ENCODE measurements around the gene CAPN2.
"Not testable (repeated sequence)": the region's sequence is repeated elsewhere in the genome, so short reads cannot be mapped to it uniquely, and the experiment has no call there.

Gene CAPN2

DNA sequence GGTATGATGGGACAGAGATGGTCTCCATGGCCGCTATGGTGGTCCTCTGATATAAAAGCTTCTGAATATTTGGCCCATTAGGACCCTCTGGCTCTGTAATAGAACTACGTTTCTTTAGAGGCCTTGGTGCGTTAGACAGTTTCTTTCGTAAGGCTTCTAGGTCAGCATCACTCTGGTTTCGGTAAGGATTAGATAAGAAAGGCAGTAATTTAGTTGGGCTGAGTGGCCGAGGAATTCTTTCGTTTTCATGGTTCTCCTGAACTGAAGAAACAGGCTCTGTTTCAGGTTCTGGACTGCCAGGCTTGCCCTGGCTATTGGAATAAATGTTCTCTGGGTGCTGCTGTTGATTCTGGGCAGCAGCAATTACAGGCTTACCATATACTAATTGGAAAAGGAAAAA is 83.9 kb downstream of the CAPN2 start:
- DNase-seq (ENCODE audit: low read depth, low spot score), result no peak
- Histone ChIP-seq H3K4me3 (ENCODE audit: low read length) (no peak overlapping the region), H3K9me3 (ENCODE audit: control insufficient read depth, insufficient read depth, low read length) (no peaks in the 10 kb centered on the region), H3K27me3 (ENCODE audit: control insufficient read depth, insufficient read depth, low read length) (no peaks in the 10 kb centered on the region), H3K4me1 (ENCODE audit: control insufficient read depth, insufficient read depth, low read length) (no peaks in the 10 kb centered on the region), H3K27ac (ENCODE audit: low read length) (no peak overlapping the region), H3K36me3 (ENCODE audit: control insufficient read depth, insufficient read depth, low read length) (peaks cover 15% of the 10 kb centered on the region)
- WGBS (ENCODE audit: insufficient coverage, insufficient read length), result no CpG with 5 or more reads among the region's 7 CpGs

DNA sequence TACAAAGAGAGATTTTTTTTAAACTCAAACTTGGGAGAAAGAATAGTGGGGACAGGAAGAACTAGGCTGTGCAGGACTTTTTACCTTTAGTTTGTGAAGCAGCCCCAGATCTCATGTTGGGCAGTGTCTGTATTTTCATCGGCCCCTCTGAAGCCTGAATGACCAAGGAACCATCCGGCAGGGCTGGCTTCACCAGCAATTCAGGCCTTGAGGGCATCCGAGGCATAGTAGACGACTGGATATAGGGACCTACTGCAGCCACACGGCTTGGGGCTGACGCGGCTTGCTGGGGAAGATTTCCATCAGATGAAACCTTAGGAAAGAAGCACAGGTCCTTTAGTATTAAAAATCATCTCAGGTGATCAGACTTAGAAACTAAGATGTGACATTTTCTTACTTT is 89.7 kb downstream of the CAPN2 start:
- DNase-seq (ENCODE audit: low read depth, low spot score), result no peak
- no peak overlapping the region for H3K27ac ChIP-seq (ENCODE audit: low read length)
- no peaks in the 10 kb centered on the region for H3K27me3 ChIP-seq (ENCODE audit: control insufficient read depth, insufficient read depth, low read length)
- WGBS (ENCODE audit: insufficient coverage, insufficient read length), result no CpG with 5 or more reads among the region's 7 CpGs
- H3K4me3 ChIP-seq (ENCODE audit: low read length), result no peak overlapping the region
- peaks cover 16% of the 10 kb centered on the region for H3K36me3 ChIP-seq (ENCODE audit: control insufficient read depth, insufficient read depth, low read length)
- H3K4me1 ChIP-seq (ENCODE audit: control insufficient read depth, insufficient read depth, low read length), result no peaks in the 10 kb centered on the region
- H3K9me3 ChIP-seq (ENCODE audit: control insufficient read depth, insufficient read depth, low read length), result no peaks in the 10 kb centered on the region

DNA sequence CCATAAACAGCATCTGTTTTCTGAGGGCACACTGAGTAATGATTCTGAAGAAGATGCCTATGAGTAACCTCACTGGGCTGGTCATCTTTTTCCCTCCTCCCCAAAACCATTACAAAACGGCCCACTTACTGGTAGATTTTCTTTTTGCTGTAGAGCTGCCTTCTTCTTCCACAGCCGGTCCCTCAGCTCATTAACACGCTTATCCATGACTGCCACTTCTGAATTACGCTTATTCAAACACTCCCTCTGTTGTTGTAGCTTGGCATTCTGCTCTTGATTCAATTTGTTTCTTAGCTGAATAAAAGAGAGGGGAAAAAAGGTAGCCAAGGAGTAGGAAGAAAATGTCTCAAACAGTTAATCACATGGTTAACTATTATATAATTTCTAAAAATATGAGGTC is 90.3 kb downstream of the CAPN2 start:
- no peak overlapping the region for H3K4me3 ChIP-seq (ENCODE audit: low read length)
- H3K9me3 ChIP-seq (ENCODE audit: control insufficient read depth, insufficient read depth, low read length), result no peaks in the 10 kb centered on the region
- no peaks in the 10 kb centered on the region for H3K4me1 ChIP-seq (ENCODE audit: control insufficient read depth, insufficient read depth, low read length)
- H3K36me3 ChIP-seq (ENCODE audit: control insufficient read depth, insufficient read depth, low read length), result peaks cover 16% of the 10 kb centered on the region
- no peaks in the 10 kb centered on the region for H3K27me3 ChIP-seq (ENCODE audit: control insufficient read depth, insufficient read depth, low read length)
- no peak for DNase-seq (ENCODE audit: low read depth, low spot score)
- no CpG with 5 or more reads among the region's 4 CpGs for WGBS (ENCODE audit: insufficient coverage, insufficient read length)
- no peak overlapping the region for H3K27ac ChIP-seq (ENCODE audit: low read length)

DNA sequence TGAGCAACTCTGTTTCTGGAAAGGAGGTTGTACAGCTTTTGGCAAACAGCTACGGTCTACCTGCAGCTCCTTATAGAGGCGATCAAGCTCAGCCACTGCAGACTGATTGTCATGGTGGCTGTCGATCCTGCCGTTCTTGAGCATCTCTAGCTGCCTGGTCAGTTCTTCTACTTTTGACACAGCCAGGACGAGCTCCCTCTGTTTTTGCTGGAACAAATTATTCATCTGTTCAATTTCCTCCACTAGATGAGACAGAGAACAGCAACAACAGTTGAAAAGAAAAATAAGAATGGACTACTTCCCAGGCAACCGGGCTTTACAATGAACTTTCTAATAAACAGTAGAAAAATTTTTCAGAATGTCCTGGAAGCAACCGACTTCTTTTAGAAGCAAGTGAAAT is 90.9 kb downstream of the CAPN2 start:
- Histone ChIP-seq H3K4me3 (ENCODE audit: low read length) (no peak overlapping the region), H3K9me3 (ENCODE audit: control insufficient read depth, insufficient read depth, low read length) (no peaks in the 10 kb centered on the region), H3K4me1 (ENCODE audit: control insufficient read depth, insufficient read depth, low read length) (no peaks in the 10 kb centered on the region), H3K27ac (ENCODE audit: low read length) (no peak overlapping the region), H3K36me3 (ENCODE audit: control insufficient read depth, insufficient read depth, low read length) (peaks cover 12% of the 10 kb centered on the region), H3K27me3 (ENCODE audit: control insufficient read depth, insufficient read depth, low read length) (no peaks in the 10 kb centered on the region)
- DNase-seq (ENCODE audit: low read depth, low spot score), result no peak
- no CpG with 5 or more reads among the region's 7 CpGs for WGBS (ENCODE audit: insufficient coverage, insufficient read length)

DNA sequence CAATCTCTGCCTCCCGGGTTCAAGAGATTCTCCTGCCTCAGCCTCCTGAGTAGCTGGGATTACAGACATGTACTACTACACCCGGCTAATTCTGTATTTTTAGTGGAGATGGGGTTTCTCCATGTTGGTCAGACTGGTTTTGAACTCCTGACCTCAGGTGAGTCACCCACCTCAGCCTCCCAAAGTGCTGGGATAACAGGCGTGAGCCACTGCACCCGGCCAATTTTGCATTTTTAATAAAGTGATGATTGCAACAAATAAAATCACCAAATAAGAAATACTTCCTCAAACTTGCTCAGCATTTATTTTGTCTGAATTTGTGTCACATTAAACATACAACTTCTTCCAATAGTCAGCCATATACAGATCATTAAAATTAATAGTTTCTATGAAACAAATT is 97.6 kb downstream of the CAPN2 start:
- H3K27ac ChIP-seq (ENCODE audit: low read length); H3K36me3 ChIP-seq (ENCODE audit: control insufficient read depth, insufficient read depth, low read length); H3K9me3 ChIP-seq (ENCODE audit: control insufficient read depth, insufficient read depth, low read length); H3K27me3 ChIP-seq (ENCODE audit: control insufficient read depth, insufficient read depth, low read length); H3K4me1 ChIP-seq (ENCODE audit: control insufficient read depth, insufficient read depth, low read length); DNase-seq (ENCODE audit: low read depth, low spot score); H3K4me3 ChIP-seq (ENCODE audit: low read length): not testable (repeated sequence)
- WGBS (ENCODE audit: insufficient coverage, insufficient read length), result no CpG with 5 or more reads among the region's 4 CpGs

DNA sequence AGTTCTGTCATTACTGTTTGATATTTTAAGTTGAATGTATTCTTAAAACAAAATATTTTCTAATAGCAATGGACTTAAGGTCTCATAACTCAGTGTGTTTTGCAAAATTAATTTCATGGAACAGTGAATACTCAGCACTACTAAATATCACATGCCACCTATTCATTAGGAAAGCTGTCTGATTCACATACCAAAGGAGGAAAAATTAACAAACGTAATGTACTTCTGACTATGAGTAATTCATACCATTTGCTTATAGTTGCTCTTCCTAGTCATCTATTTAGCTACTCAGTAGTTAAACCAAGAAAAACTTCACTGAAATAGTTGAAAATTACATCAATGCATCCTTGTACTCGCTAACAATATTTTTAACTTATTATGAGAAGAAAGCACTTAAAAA is 98.2 kb downstream of the CAPN2 start:
- peaks cover 5% of the 10 kb centered on the region; the same call in 1 of the 2 replicates for H3K36me3 ChIP-seq (ENCODE audit: control insufficient read depth, insufficient read depth, low read length)

DNA sequence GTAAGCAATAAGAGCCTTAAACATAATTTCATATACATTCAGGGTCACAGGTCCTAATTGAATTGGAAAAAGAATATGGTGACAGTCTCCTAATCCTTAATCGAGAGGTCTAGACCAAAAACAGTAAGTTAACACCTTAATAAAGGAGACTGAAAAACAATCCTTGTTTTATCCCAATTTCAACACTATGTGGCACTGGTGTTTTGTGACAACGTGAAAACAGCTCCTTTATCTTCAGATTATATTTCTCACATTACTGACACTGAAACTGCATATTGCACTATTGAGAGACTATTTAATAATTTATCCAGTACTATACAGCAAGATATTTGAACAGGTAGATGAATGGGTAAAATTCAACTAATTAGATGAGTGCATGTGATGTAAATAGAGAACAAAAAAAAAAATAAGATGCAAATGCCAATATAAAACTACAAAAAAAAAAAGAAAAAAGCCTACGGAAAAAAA is 99.3 kb downstream of the CAPN2 start:
- Histone ChIP-seq H3K4me3 (ENCODE audit: low read length) (no peak overlapping the region), H3K27ac (ENCODE audit: low read length) (no peak overlapping the region), H3K36me3 (ENCODE audit: control insufficient read depth, insufficient read depth, low read length) (peaks cover 5% of the 10 kb centered on the region; the same call in 1 of the 2 replicates), H3K27me3 (ENCODE audit: control insufficient read depth, insufficient read depth, low read length) (no peaks in the 10 kb centered on the region), H3K9me3 (ENCODE audit: control insufficient read depth, insufficient read depth, low read length) (no peaks in the 10 kb centered on the region), H3K4me1 (ENCODE audit: control insufficient read depth, insufficient read depth, low read length) (no peaks in the 10 kb centered on the region)
- DNase-seq (ENCODE audit: low read depth, low spot score), result no peak
- no CpG with 5 or more reads among the region's 3 CpGs for WGBS (ENCODE audit: insufficient coverage, insufficient read length)

More for the DNA sequence above, 98.2 kb downstream of the CAPN2 start:
- Histone ChIP-seq H3K27ac (ENCODE audit: low read length) (no peak overlapping the region), H3K4me3 (ENCODE audit: low read length) (no peak overlapping the region), H3K27me3 (ENCODE audit: control insufficient read depth, insufficient read depth, low read length) (no peaks in the 10 kb centered on the region), H3K4me1 (ENCODE audit: control insufficient read depth, insufficient read depth, low read length) (no peaks in the 10 kb centered on the region), H3K9me3 (ENCODE audit: control insufficient read depth, insufficient read depth, low read length) (no peaks in the 10 kb centered on the region)
- no peak for DNase-seq (ENCODE audit: low read depth, low spot score)
- no CpG with 5 or more reads among the region's 2 CpGs for WGBS (ENCODE audit: insufficient coverage, insufficient read length)

DNA sequence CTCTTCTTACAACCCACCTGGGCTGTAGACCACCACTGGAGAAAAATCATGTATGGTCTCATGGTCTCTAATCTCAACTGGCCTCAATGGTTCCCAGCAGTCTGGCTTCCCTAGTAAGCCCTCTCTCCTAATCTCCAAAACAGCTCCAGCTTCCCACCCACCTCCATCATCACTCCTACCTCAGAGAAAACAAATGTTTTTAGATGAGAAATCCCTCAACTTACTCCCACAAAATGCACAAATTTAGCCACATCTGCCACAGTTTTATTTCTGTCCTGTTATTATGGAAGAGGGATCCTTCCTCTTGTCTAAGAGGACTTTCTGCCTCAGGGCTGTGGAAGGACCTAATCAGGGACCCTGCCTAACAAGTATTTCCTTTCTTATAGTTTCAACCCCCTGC is 101.3 kb downstream of the CAPN2 start:
- no peaks in the 10 kb centered on the region for H3K4me1 ChIP-seq (ENCODE audit: control insufficient read depth, insufficient read depth, low read length)
- no peaks in the 10 kb centered on the region for H3K9me3 ChIP-seq (ENCODE audit: control insufficient read depth, insufficient read depth, low read length)

DNA sequence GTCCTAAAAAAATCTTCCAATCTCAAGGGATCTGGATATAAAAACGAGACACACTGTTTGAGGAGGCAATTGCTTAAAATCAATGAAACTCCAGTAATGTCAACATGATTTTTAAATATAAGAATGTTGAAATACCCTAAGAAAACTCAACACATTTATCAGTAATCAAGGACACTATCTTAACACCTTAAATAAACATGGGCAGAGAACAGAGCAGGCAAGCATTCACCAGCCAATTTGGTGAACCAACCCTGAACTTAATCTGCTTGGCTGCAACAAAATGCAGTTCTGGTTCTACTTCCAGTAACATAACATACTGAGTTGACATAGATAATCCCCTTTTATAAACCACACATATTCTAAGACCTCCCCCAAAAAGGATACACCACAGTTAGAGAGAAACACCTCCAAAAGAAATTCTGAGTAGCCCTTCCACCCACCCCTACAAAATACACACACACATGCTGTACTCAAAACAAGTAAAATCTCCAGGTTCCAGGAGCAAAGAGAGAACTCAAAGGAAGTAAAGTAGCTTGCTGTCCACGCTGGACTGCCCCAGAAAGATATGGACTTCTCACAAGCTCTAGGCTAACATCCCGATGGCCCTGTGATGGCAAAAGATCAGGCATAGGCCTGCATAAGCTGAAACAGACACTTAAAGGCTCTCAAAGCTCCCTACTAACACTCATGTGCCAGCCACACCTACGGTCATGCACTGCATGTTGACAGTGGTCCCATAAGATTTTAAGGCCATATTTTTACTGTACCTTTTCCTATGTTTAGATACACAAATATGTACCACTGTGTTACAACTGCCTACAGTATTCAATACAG is 102.9 kb downstream of the CAPN2 start:
- peaks cover 5% of the 10 kb centered on the region; the same call in 1 of the 2 replicates for H3K36me3 ChIP-seq (ENCODE audit: control insufficient read depth, insufficient read depth, low read length)
- no peak overlapping the region for H3K27ac ChIP-seq (ENCODE audit: low read length)
- H3K27me3 ChIP-seq (ENCODE audit: control insufficient read depth, insufficient read depth, low read length), result no peaks in the 10 kb centered on the region
- WGBS (ENCODE audit: insufficient coverage, insufficient read length), result no CpG with 5 or more reads among the region's 4 CpGs
- no peaks in the 10 kb centered on the region for H3K9me3 ChIP-seq (ENCODE audit: control insufficient read depth, insufficient read depth, low read length)
- no peaks in the 10 kb centered on the region for H3K4me1 ChIP-seq (ENCODE audit: control insufficient read depth, insufficient read depth, low read length)
- DNase-seq (ENCODE audit: low read depth, low spot score), result no peak
- H3K4me3 ChIP-seq (ENCODE audit: low read length), result no peak overlapping the region

More for the DNA sequence above, 101.3 kb downstream of the CAPN2 start:
- Histone ChIP-seq H3K4me3 (ENCODE audit: low read length) (no peak overlapping the region), H3K27ac (ENCODE audit: low read length) (no peak overlapping the region), H3K27me3 (ENCODE audit: control insufficient read depth, insufficient read depth, low read length) (no peaks in the 10 kb centered on the region), H3K36me3 (ENCODE audit: control insufficient read depth, insufficient read depth, low read length) (peaks cover 5% of the 10 kb centered on the region; the same call in 1 of the 2 replicates)
- DNase-seq (ENCODE audit: low read depth, low spot score), result no peak

DNA sequence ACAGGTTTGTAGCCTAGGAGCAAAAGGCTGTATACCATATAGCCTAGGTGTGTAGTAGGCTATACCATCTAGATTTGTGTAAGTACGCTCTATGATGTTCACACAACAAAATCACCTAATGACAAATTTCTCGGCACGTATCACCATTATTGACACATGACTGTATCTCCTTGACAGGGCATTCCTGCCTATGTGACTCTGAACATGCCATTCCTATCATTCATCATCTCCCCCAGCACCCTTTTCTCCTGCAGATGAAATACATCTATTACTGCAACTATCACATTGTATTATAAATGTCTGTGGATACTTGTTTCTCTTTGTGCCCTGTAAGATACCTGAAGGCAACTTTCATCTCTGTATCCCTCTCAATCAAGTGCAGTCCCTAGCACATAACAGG is 103.5 kb downstream of the CAPN2 start:
- DNase-seq (ENCODE audit: low read depth, low spot score), result no peak
- H3K27ac ChIP-seq (ENCODE audit: low read length), result no peak overlapping the region
- no CpG with 5 or more reads among the region's 3 CpGs for WGBS (ENCODE audit: insufficient coverage, insufficient read length)
- no peaks in the 10 kb centered on the region for H3K4me1 ChIP-seq (ENCODE audit: control insufficient read depth, insufficient read depth, low read length)
- peaks cover 5% of the 10 kb centered on the region; the same call in 1 of the 2 replicates for H3K36me3 ChIP-seq (ENCODE audit: control insufficient read depth, insufficient read depth, low read length)
- H3K4me3 ChIP-seq (ENCODE audit: low read length), result no peak overlapping the region
- H3K27me3 ChIP-seq (ENCODE audit: control insufficient read depth, insufficient read depth, low read length), result no peaks in the 10 kb centered on the region
- no peaks in the 10 kb centered on the region for H3K9me3 ChIP-seq (ENCODE audit: control insufficient read depth, insufficient read depth, low read length)

DNA sequence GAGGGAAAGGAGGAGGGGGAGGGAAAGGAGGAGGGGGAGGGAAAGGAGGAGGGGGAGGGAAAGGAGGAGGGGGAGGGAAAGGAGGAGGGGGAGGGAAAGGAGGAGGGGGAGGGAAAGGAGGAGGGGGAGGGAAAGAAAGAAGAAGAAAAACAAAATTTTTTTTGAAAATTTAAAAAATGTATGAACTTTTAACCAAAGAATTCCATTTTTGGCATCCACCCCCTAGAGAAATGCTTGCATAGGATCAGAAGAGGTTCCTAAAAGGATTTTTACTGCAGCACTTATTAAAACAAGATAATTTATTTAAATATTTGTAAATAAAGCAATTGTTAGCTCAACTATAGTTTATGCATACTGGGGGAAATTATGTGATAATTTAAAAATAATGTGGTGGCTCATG is 104.9 kb downstream of the CAPN2 start:
- H3K36me3 ChIP-seq (ENCODE audit: control insufficient read depth, insufficient read depth, low read length); H3K27ac ChIP-seq (ENCODE audit: low read length); H3K4me3 ChIP-seq (ENCODE audit: low read length); DNase-seq (ENCODE audit: low read depth, low spot score); H3K4me1 ChIP-seq (ENCODE audit: control insufficient read depth, insufficient read depth, low read length); H3K27me3 ChIP-seq (ENCODE audit: control insufficient read depth, insufficient read depth, low read length); H3K9me3 ChIP-seq (ENCODE audit: control insufficient read depth, insufficient read depth, low read length): not testable (repeated sequence)
